Ascending aorta (tissue), 2 donors: ENCODE results near the gene ERN1. TPM values are rescaled to one million over a fixed set of nuclear protein-coding genes. Genes with fewer than 3 reads are reported as not detected.

Experiments used
- DNase-seq, 2 donors: peaks; one replicate each; pipeline ENCODE4 v3.0.0-alpha.2; 2019; ENCODE audit warnings: low spot score in 2 of 2
- H3K27ac ChIP-seq, 2 donors: fragments of 200-600 bp; sonication (generic); one replicate each; pipeline ENCODE4 v1.5.1; 2016 to 2017; ENCODE audit warnings: mild to moderate bottlenecking in 1 of 2
- H3K27me3 ChIP-seq: fragments of 200-600 bp; sonication (generic); one replicate; pipeline ENCODE4 v1.5.1; 2017
- H3K36me3 ChIP-seq, 2 donors: fragments of 200-600 bp; sonication (generic); one replicate each; pipeline ENCODE4 v1.5.1; 2016
- H3K4me1 ChIP-seq, 2 donors: fragments of 200-600 bp; sonication (generic); one replicate each; pipeline ENCODE4 v1.5.1; 2016 to 2017; ENCODE audit warnings: mild to moderate bottlenecking in 1 of 2
- H3K4me3 ChIP-seq, 2 donors: fragments of 200-600 bp; sonication (generic); one replicate each; pipeline ENCODE4 v1.5.1; 2016 to 2017; ENCODE audit warnings: mild to moderate bottlenecking in 1 of 2
- H3K9me3 ChIP-seq, 2 donors: fragments of 200-600 bp; sonication (generic); one replicate each; pipeline ENCODE4 v1.5.1; 2016
- CTCF ChIP-seq, 3 experiments: fragments of 200-600 bp in 2 of 3; fragments of 450-650 bp in 1 of 3; sonication (generic) in 2 of 3; IDR thresholded peaks; one replicate each; pipeline ENCODE4 v1.5.1; 2016 to 2019; ENCODE audit warnings: antibody characterized with exemption in 3 of 3, mild to moderate bottlenecking in 1 of 3, moderate library complexity in 1 of 3
- intact Hi-C: fragments of 100-400 bp; cut with DNase I; formaldehyde crosslinking; loops from one replicate; pipeline ENCODE4 v1.15.1; 2023
- total RNA-seq: library from RNA; depleted of rRNA; stranded (reverse); fragments of >200 nt; gene quantifications from one replicate; pipeline ENCODE4 v1.1.0, GENCODE V29; 2016

The ERN1 gene
- total RNA-seq, 1 donor from 2014 or later: 26.5 TPM

- Histone ChIP-seq H3K36me3 (peaks cover 0 to 9% of the 10 kb centered on the region in 2 donors), H3K4me3 (peak overlapping the region; percentile 76 to 90), H3K9me3 (no peaks in the 10 kb centered on the region), H3K27ac (peak overlapping the region; percentile 85 to 93), H3K27me3 (no peaks in the 10 kb centered on the region), H3K4me1 (peaks cover 0 to 17% of the 10 kb centered on the region in 2 donors)
- no peak for TF ChIP-seq CTCF (IDR thresholded peaks at IDR 0.05)
- intact Hi-C loops: loop anchor here (1.0 to 10.0 kb wide), 6 partner anchors 16 to 359 kb away; partner anchors contain the start of genes CEP95, DDX5, ERN1 and TEX2
- DNase-seq: peak; percentile 96 to 99
Observed at GRCh38 chr17:64145751-64146417, 15.9 kb upstream of the ERN1 start.

DNA sequence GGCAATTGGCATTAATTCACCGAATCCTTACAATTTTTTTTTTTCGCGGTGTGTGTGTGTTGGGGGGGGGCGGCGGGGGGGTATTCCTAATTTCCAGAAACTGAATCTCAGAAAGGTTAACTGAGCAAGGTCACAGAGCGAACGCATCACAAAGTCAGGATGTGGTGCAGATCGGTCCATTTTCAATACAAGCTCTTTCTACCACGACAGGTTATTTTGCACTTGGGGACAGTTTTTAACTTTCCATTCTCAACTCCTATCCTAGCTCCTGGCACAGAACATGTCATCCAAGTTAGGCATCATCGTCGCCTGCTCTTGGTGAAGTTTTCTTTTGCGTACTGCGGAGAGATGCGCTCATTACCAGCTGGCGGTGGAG is 15.4 kb upstream of the ERN1 start:
- peaks cover 0 to 4% of the 10 kb centered on the region in 2 donors for H3K36me3 ChIP-seq
- peak overlapping the region; percentile 76 to 90 for H3K4me3 ChIP-seq
- H3K4me1 ChIP-seq: peaks cover 0 to 17% of the 10 kb centered on the region in 2 donors
- H3K27me3 ChIP-seq: no peaks in the 10 kb centered on the region
- DNase-seq: no peak
- H3K9me3 ChIP-seq: no peaks in the 10 kb centered on the region
- no peak for TF ChIP-seq CTCF (IDR thresholded peaks at IDR 0.05)
- intact Hi-C loops: loop anchor here (1.0 to 10.0 kb wide), 2 partner anchors 15 to 359 kb away; partner anchors contain the start of genes CEP95, DDX5 and ERN1
- peak overlapping the region; percentile 85 to 93 for H3K27ac ChIP-seq

DNA sequence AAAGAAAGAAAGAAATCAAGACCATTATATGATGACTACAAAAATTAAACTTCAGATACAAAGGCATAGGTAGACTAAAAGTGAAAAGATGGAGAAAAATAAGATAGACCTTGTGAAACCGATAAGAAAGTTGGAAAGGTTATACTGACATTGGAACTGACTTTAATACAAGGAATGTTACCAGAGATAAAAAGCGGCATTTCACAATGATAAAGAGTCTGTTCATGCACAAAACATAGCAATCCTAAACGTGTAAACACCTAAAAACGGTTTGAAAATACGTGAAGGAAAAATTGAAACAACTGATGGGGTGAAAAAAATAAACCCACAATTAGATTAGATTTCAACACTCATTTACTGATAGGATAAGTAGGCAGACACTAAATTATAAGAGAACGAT is 9.6 kb upstream of the ERN1 start:
- no peak overlapping the region for H3K4me3 ChIP-seq
- no peak for TF ChIP-seq CTCF (IDR thresholded peaks at IDR 0.05)
- H3K4me1 ChIP-seq: no peaks in the 10 kb centered on the region
- intact Hi-C loops: no loop called here
- H3K27me3 ChIP-seq: no peaks in the 10 kb centered on the region
- H3K36me3 ChIP-seq: no peaks in the 10 kb centered on the region
- no peak overlapping the region for H3K27ac ChIP-seq
- no peak for DNase-seq
- no peaks in the 10 kb centered on the region for H3K9me3 ChIP-seq

GRCh38 chr17:64138441-64138840 is 8.5 kb upstream of the ERN1 start:
- no peak for TF ChIP-seq CTCF (IDR thresholded peaks at IDR 0.05)
- intact Hi-C loops: no loop called here
- no peak overlapping the region for H3K27ac ChIP-seq
- H3K9me3 ChIP-seq: no peaks in the 10 kb centered on the region
- DNase-seq: no peak
- H3K27me3 ChIP-seq: no peaks in the 10 kb centered on the region
- H3K4me3 ChIP-seq: no peak overlapping the region
- H3K4me1 ChIP-seq: no peaks in the 10 kb centered on the region
- H3K36me3 ChIP-seq: no peaks in the 10 kb centered on the region

DNA sequence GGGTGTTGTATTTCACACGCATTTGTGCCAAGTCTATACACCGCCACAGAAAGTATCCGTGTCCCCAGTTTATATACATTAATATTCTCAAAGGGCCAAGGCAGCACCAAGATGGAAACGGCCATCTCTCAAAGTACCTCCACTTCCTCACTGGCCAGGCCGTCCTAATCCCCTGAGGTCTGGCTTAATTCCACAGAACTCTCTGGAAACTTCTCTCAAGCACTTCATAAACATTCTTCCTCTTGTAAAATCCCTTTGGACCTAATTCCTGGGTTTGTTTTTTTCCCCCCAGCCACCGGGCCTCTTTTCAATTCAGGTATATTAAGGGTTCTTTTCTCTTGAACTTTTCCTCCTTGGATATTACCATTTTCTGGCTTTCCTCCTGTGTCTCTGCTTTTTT is 5.1 kb upstream of the ERN1 start:
- no peak for DNase-seq
- H3K27me3 ChIP-seq: no peaks in the 10 kb centered on the region
- TF ChIP-seq CTCF (IDR thresholded peaks at IDR 0.05): no peak
- H3K4me3 ChIP-seq: no peak overlapping the region
- H3K36me3 ChIP-seq: no peaks in the 10 kb centered on the region
- H3K4me1 ChIP-seq: peaks cover 0 to 7% of the 10 kb centered on the region in 2 donors
- no peak overlapping the region for H3K27ac ChIP-seq
- intact Hi-C loops: loop anchor here (5.0 kb wide), 1 partner anchor 127 kb away; the partner anchor contains the start of gene TEX2
- no peaks in the 10 kb centered on the region for H3K9me3 ChIP-seq
